Gastrocnemius medialis (tissue), 4 donors: ENCODE results near the gene ZNF396.

Source experiments
- POLR2A ChIP-seq, 2 donors: fragments of 450-650 bp; IDR thresholded peaks; one replicate each; pipeline ENCODE4 v1.6.1; 2017; ENCODE audit warnings: antibody characterized with exemption in 2 of 2, mild to moderate bottlenecking in 2 of 2, moderate library complexity in 2 of 2
- TF ChIP-seq, protein P1 (sequence below), 5 experiments: fragments of 450-650 bp in 3 of 5; fragments of 200-600 bp in 2 of 5; sonication (generic) in 2 of 5; IDR thresholded peaks in 4 of 5; conservative IDR thresholded peaks in 1 of 5; 1 replicate in 4 of 5; 2 replicates in 1 of 5; pipeline ENCODE4 v1.5.1; 2016 to 2019; ENCODE audit warnings: antibody characterized with exemption in 5 of 5, mild to moderate bottlenecking in 3 of 5, moderate library complexity in 3 of 5

GRCh38 chr18:35374708-35375107 is 2.4 kb downstream of the ZNF396 start:
- TF ChIP-seq, protein P1, sequence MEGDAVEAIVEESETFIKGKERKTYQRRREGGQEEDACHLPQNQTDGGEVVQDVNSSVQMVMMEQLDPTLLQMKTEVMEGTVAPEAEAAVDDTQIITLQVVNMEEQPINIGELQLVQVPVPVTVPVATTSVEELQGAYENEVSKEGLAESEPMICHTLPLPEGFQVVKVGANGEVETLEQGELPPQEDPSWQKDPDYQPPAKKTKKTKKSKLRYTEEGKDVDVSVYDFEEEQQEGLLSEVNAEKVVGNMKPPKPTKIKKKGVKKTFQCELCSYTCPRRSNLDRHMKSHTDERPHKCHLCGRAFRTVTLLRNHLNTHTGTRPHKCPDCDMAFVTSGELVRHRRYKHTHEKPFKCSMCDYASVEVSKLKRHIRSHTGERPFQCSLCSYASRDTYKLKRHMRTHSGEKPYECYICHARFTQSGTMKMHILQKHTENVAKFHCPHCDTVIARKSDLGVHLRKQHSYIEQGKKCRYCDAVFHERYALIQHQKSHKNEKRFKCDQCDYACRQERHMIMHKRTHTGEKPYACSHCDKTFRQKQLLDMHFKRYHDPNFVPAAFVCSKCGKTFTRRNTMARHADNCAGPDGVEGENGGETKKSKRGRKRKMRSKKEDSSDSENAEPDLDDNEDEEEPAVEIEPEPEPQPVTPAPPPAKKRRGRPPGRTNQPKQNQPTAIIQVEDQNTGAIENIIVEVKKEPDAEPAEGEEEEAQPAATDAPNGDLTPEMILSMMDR (IDR thresholded peaks at IDR 0.05 in 4 of 5, conservative IDR thresholded peaks at IDR 0.05 in 1 of 5), result no peak
- no peak for TF ChIP-seq POLR2A (IDR thresholded peaks at IDR 0.05)
